Heart left ventricle (tissue), 13 donors: ENCODE data around the gene DUSP15.

ENCODE experiments used
- CTCF ChIP-seq, 12 donors: fragments of 200-600 bp; sonication (generic) in 4 of 12; IDR thresholded peaks; one replicate each; pipeline versions ENCODE4 v1.5.0 to v1.8.0; 2018 to 2022; ENCODE audit warnings: antibody characterized with exemption in 12 of 12, mild to moderate bottlenecking in 5 of 12
- POLR2A ChIP-seq, 2 donors: fragments of 450-650 bp; IDR thresholded peaks; one replicate each; pipeline ENCODE4 v1.6.1; 2017; ENCODE audit warnings: antibody characterized with exemption in 2 of 2, mild to moderate bottlenecking in 2 of 2, moderate library complexity in 2 of 2
- donor health status: ischemic (EF 13 %, LVEDD 7.1; RV severe dilation, severe dysfunction).
- donor health status: DM: no; HTN: yes; CAD: no.
- donor health status: DM: no; HTN: no; CAD: no.
- donor health status: ischemic (EF 25% LVEDD 6.9; RV normal size, moderate dysfunction).
- donor health status: ischemic (EF 25% LVEDD 5.7; RV mildly dilated, moderate dysfunction).
- donor health status: ischemic (EF 35%, LVEDD 5.7; RV mildly dilated, moderate dysfunction).
- donor health status: nonischemic (EF 11% LVEDD 7.7; RV severe dilation, severe dysfunction).
- donor health status: DM: yes; HTN: yes; CAD: no.
- donor health status: PGD.
- donor health status: ischemic (EF 29% LVEDD 5.4; RV normal size, mild dysfunction).
- donor health status: nonischemic (EF 23%, LVEDD 6.1; RV moderate dilation, normal function).

- no peak for TF ChIP-seq CTCF (IDR thresholded peaks at IDR 0.05)
- no peak for TF ChIP-seq POLR2A (IDR thresholded peaks at IDR 0.05)
These were observed 720 bp downstream of the DUSP15 start for GRCh38 chr20:31869673-31869941.
